MM.1S (cell line): ENCODE results near the gene ATF2.

Source experiments
- EZH2phosphoT487 ChIP-seq: fragments of 300-600 bp; sonication (generic); IDR thresholded peaks from 2 replicates; pipeline ENCODE4 v1.6.1; 2018; ENCODE audit warnings: antibody characterized with exemption, low read length
- TF ChIP-seq, protein P1 (sequence below): fragments of 300-600 bp; sonication (generic); IDR thresholded peaks from 2 replicates; pipeline ENCODE4 v1.5.1; 2016; ENCODE audit warnings: antibody characterized with exemption, low read length, mixed read lengths

DNA sequence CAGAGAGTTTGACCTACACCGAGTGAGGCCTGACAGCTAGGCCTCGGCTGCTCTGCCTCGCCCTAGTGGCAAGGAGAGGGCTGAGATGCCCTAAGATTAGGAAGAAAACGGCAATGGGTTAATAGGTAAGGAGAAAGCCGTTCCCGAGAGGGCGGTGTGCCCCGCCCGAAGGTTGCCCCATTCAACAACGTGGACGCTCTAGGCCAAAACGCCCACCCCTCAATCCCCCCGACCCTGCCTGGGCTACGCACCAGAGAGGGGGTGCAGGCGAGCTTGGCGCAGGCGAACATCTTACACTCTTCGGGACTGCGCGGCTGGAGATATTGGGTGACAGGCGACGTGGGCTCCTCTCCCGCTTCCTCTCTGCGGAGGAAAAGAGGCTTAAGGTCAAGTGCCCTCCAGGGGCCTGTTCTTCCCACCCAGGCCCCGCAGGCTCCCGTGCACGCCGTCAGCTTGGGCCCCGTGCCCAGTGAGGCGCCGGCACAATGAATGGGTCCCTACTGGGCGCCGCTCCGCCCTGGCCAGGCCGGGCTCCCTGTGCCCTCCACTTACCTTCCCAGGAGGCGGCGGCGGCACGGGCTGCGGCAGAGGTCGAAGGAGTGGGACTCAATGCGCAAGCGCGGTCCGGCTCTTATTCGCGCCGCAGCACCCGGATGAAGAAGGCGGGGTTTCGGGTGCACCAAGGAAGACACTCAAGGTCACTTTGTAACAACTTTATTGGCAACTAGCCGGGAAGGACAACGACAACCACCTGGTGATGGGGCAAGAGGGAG lies 13.3 kb upstream of the ATF2 start, which contains the start of gene ATP5MC3:
- TF ChIP-seq, protein P1, sequence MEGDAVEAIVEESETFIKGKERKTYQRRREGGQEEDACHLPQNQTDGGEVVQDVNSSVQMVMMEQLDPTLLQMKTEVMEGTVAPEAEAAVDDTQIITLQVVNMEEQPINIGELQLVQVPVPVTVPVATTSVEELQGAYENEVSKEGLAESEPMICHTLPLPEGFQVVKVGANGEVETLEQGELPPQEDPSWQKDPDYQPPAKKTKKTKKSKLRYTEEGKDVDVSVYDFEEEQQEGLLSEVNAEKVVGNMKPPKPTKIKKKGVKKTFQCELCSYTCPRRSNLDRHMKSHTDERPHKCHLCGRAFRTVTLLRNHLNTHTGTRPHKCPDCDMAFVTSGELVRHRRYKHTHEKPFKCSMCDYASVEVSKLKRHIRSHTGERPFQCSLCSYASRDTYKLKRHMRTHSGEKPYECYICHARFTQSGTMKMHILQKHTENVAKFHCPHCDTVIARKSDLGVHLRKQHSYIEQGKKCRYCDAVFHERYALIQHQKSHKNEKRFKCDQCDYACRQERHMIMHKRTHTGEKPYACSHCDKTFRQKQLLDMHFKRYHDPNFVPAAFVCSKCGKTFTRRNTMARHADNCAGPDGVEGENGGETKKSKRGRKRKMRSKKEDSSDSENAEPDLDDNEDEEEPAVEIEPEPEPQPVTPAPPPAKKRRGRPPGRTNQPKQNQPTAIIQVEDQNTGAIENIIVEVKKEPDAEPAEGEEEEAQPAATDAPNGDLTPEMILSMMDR = peak; percentile 35
- TF ChIP-seq EZH2phosphoT487 = no peak
